BJ (cell line): Measurements from ENCODE around the gene CDK5. TPM values are rescaled to one million over a fixed set of nuclear protein-coding genes. Genes with fewer than 3 reads are reported as not detected.

ENCODE experiments used
- CTCF ChIA-PET: fragments of 350-600 bp; formaldehyde crosslinking; extraction: SDS; loops from one replicate; lab custom pipeline; 2021; ENCODE audit warnings: antibody characterized with exemption, inconsistent platforms; lab: Yijun Ruan, JAX
- POLR2A ChIA-PET: fragments of 300-600 bp; sonication (Branson Sonifier 250); formaldehyde crosslinking; extraction: SDS; loops from one replicate; lab custom pipeline; 2021; ENCODE audit warnings: antibody characterized with exemption; lab: Charles Lee
- DNase-seq: peaks from one replicate; pipeline ENCODE4 v3.0.0-alpha.2; 2011; ENCODE audit warnings: low read depth
- H3K27me3 ChIP-seq: 2 replicates; pipeline ENCODE4 v1.6.0; 2011; ENCODE audit warnings: low read length; ENCODE audit not compliant: control insufficient read depth, insufficient read depth
- H3K36me3 ChIP-seq: 2 replicates; pipeline ENCODE4 v1.5.1; 2011; ENCODE audit warnings: low read length; ENCODE audit not compliant: control insufficient read depth, insufficient read depth
- H3K4me3 ChIP-seq: 2 replicates; pipeline ENCODE4 v1.5.1; 2011; ENCODE audit warnings: low read depth, mild to moderate bottlenecking, control low read depth, low read length
- polyA plus RNA-seq: library from polyadenylated mRNA; depleted of rRNA; stranded (reverse); fragments of >200 nt; gene quantifications from 2 replicates; pipeline ENCODE4 v1.2.3, GENCODE V29; 2011
- TF ChIP-seq, protein P1 (sequence below): IDR thresholded peaks from 2 replicates; pipeline ENCODE4 v1.5.1; 2011; ENCODE audit warnings: low read depth, mild to moderate bottlenecking, control low read depth, inconsistent platforms, low read length, moderate library complexity; ENCODE audit not compliant: insufficient read depth

The CDK5 gene
- polyA plus RNA-seq, 1 experiment, result 33.2 TPM

DNA sequence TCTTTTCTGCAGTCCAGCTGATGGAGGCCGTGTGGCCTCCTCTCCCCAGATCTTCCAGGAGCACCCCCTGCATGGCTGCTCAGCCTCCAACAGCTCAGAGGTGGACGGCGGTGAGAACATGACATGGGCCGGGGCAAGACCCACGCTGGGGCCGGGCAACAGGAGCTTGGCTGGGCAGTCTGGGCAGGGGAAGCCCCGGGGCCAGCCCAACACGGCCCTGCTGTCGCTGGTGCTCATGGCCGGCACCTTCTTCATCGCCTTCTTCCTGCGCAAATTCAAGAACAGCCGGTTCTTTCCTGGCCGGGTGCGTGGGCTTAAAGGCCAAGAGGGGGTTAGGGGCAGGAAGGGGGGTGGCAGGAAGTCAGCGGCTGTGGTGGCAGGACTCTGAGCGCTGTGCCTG, 16.3 kb upstream of the CDK5 start:
- CTCF ChIA-PET, result no interaction called here
- DNase-seq, result no peak
- Histone ChIP-seq H3K27me3 (no peaks in the 10 kb centered on the region), H3K36me3 (peaks cover 54% of the 10 kb centered on the region), H3K4me3 (no peak overlapping the region)
- POLR2A ChIA-PET, result no interaction called here
- TF ChIP-seq, protein P1, sequence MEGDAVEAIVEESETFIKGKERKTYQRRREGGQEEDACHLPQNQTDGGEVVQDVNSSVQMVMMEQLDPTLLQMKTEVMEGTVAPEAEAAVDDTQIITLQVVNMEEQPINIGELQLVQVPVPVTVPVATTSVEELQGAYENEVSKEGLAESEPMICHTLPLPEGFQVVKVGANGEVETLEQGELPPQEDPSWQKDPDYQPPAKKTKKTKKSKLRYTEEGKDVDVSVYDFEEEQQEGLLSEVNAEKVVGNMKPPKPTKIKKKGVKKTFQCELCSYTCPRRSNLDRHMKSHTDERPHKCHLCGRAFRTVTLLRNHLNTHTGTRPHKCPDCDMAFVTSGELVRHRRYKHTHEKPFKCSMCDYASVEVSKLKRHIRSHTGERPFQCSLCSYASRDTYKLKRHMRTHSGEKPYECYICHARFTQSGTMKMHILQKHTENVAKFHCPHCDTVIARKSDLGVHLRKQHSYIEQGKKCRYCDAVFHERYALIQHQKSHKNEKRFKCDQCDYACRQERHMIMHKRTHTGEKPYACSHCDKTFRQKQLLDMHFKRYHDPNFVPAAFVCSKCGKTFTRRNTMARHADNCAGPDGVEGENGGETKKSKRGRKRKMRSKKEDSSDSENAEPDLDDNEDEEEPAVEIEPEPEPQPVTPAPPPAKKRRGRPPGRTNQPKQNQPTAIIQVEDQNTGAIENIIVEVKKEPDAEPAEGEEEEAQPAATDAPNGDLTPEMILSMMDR, result no peak

- no peak for DNase-seq
- no peaks in the 10 kb centered on the region for H3K27me3 ChIP-seq
- ChIA-PET CTCF (interaction anchor here (0.9 kb wide), 1 partner anchor 12 kb away, joined by 3 read pairs; the partner anchor contains the start of gene SLC4A2), POLR2A (no interaction called here)
- TF ChIP-seq, protein P1, result no peak
- H3K4me3 ChIP-seq, result no peak overlapping the region
- peaks cover 60% of the 10 kb centered on the region for H3K36me3 ChIP-seq
Measured at GRCh38 chr7:151071032-151071866, 13.6 kb upstream of the CDK5 start.

GRCh38 chr7:151070574-151070960, 12.9 kb upstream of the CDK5 start:
- POLR2A ChIA-PET, result no interaction called here
- Histone ChIP-seq H3K27me3 (no peaks in the 10 kb centered on the region), H3K36me3 (peaks cover 60% of the 10 kb centered on the region), H3K4me3 (no peak overlapping the region)
- CTCF ChIA-PET, result no interaction called here
- no peak for DNase-seq
- TF ChIP-seq, protein P1, result no peak

GRCh38 chr7:151069841-151070573, 12.3 kb upstream of the CDK5 start:
- TF ChIP-seq, protein P1, result no peak
- no peak overlapping the region for H3K4me3 ChIP-seq
- no peak for DNase-seq
- CTCF ChIA-PET, result no interaction called here
- peaks cover 60% of the 10 kb centered on the region for H3K36me3 ChIP-seq
- no peaks in the 10 kb centered on the region for H3K27me3 ChIP-seq
- POLR2A ChIA-PET, result no interaction called here
